Gastroesophageal sphincter (tissue), 4 donors: ENCODE results near the gene ZSCAN18. TPM values are rescaled to one million over a fixed set of nuclear protein-coding genes. Genes with fewer than 3 reads are reported as not detected.

Source experiments
- ATAC-seq: fragments of 150-250 bp; one replicate; pipeline ENCODE4 v1.9.1; 2016; ENCODE audit warnings: mild to moderate bottlenecking, moderate library complexity
- H3K27ac ChIP-seq, 4 donors: fragments of 200-600 bp; sonication (generic) in 3 of 4; 1 replicate in 3 of 4; 2 replicates in 1 of 4; pipeline ENCODE4 v1.5.1; 2016 to 2019
- H3K27me3 ChIP-seq: fragments of 200-600 bp; sonication (generic); one replicate; pipeline ENCODE4 v1.5.1; 2019
- H3K36me3 ChIP-seq, 2 donors: fragments of 200-600 bp; sonication (generic); one replicate each; pipeline ENCODE4 v1.5.1; 2019; ENCODE audit warnings: control low read depth in 1 of 2
- H3K4me1 ChIP-seq, 3 donors: fragments of 200-600 bp; sonication (generic); 1 replicate in 2 of 3; 2 replicates in 1 of 3; pipeline ENCODE4 v1.5.1; 2016 to 2019; ENCODE audit warnings: control low read depth in 2 of 3
- H3K4me3 ChIP-seq, 2 donors: fragments of 200-600 bp; sonication (generic); one replicate each; pipeline ENCODE4 v1.5.1; 2019; ENCODE audit warnings: mild to moderate bottlenecking in 1 of 2, moderate library complexity in 1 of 2
- H3K9me3 ChIP-seq, 3 donors: fragments of 200-600 bp; sonication (generic); one replicate each; pipeline ENCODE4 v1.5.1; 2017 to 2019; ENCODE audit warnings: control low read depth in 2 of 3
- EP300 ChIP-seq: sonication (generic); formaldehyde crosslinking; IDR thresholded peaks from one replicate; pipeline ENCODE4 v1.6.1; 2017; ENCODE audit warnings: antibody characterized with exemption, mild to moderate bottlenecking
- POLR2A ChIP-seq, 2 donors: fragments of 450-650 bp; IDR thresholded peaks; one replicate each; pipeline ENCODE4 v1.6.1; 2017; ENCODE audit warnings: antibody characterized with exemption in 2 of 2, mild to moderate bottlenecking in 2 of 2, moderate library complexity in 1 of 2
- POLR2AphosphoS5 ChIP-seq: sonication (generic); formaldehyde crosslinking; IDR thresholded peaks from one replicate; pipeline ENCODE4 v1.6.1; 2017; ENCODE audit warnings: antibody characterized with exemption
- WGBS, 2 donors: methylation state at CpG; one replicate each; pipeline ENCODE4 v1.1.5; 2018; ENCODE audit warnings: low coverage in 1 of 2; 5-methylcytosine and 5-hydroxymethylcytosine counted together
- total RNA-seq, 4 donors: library from RNA; depleted of rRNA; stranded (reverse); fragments of >200 nt; gene quantifications; one replicate each; pipeline ENCODE4 v1.1.0, GENCODE V29; 2016
- TF ChIP-seq, protein P1 (sequence below), 4 experiments: fragments of 200-600 bp in 2 of 4; fragments of 450-650 bp in 2 of 4; sonication (generic) in 1 of 4; IDR thresholded peaks; one replicate each; pipeline ENCODE4 v1.5.1; 2017 to 2019; ENCODE audit warnings: antibody characterized with exemption in 4 of 4, mild to moderate bottlenecking in 2 of 4, moderate library complexity in 2 of 4

Gene ZSCAN18
- total RNA-seq, 4 donors from 2014 or later: 82.4 to 144 (median 123) TPM

DNA sequence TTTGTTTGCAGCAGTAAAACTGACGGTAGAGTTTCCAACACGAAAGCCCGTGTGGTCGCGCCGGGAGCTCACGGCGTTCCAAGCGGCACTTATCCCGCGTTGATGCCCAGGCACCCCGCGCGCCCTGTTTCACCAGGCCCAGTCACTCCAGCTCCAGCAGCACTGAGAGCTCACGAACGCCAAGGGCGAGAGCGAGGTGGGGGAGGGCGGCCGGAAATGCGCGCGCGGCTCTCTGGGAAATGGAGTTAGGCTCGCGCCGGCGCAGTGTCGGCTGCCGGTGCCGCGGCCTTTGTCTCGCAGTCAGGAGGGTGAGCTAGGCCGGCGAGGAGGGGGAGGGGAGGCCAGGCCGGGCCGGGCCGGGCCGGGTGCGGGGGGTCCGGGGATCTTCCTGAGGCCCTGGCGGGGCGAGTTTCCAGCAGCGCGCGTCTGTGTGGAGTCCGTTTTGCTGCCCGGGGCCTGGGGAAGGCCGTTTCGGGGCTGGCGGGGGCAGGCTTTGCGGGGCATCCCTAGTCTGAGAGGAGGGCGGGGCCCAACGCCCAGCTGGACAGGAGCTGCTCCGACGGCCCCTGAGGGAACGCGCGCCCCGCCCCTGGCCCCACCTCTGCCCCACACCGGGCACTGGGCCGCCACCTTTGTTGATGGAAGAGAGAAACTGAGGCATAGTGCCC, 38.9 kb downstream of the ZSCAN18 start, which contains the start of gene ZNF135:
ZNF135 (plus strand) TSS at position 280 of the 668 bp plus-strand sequence. CDS start 721 bp downstream, outside the sequence.
- H3K27me3 ChIP-seq: no peaks in the 10 kb centered on the region
- H3K9me3 ChIP-seq: peaks cover 0 to 50% (median 0%) of the 10 kb centered on the region in 3 donors
- H3K4me3 ChIP-seq: peak within 1 kb of the TSS; percentile 58 to 71
- peak within 1 kb of the TSS; percentile 79 to 95 (median 92) for H3K27ac ChIP-seq
- TF ChIP-seq EP300: no peak
- TF ChIP-seq, protein P1, sequence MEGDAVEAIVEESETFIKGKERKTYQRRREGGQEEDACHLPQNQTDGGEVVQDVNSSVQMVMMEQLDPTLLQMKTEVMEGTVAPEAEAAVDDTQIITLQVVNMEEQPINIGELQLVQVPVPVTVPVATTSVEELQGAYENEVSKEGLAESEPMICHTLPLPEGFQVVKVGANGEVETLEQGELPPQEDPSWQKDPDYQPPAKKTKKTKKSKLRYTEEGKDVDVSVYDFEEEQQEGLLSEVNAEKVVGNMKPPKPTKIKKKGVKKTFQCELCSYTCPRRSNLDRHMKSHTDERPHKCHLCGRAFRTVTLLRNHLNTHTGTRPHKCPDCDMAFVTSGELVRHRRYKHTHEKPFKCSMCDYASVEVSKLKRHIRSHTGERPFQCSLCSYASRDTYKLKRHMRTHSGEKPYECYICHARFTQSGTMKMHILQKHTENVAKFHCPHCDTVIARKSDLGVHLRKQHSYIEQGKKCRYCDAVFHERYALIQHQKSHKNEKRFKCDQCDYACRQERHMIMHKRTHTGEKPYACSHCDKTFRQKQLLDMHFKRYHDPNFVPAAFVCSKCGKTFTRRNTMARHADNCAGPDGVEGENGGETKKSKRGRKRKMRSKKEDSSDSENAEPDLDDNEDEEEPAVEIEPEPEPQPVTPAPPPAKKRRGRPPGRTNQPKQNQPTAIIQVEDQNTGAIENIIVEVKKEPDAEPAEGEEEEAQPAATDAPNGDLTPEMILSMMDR (IDR thresholded peaks at IDR 0.05): peak in 1 of 4 experiments; percentile 13
- TF ChIP-seq POLR2AphosphoS5: peak; percentile 76
- peak; percentile 50 to 59 for TF ChIP-seq POLR2A (IDR thresholded peaks at IDR 0.05)
- ATAC-seq: peak; percentile 97
- WGBS, 2 donors: no CpG with 5 or more reads among the region's 62 CpGs
- H3K36me3 ChIP-seq: peaks cover 0 to 28% of the 10 kb centered on the region in 2 donors
- peaks cover 0 to 41% (median 0%) of the 10 kb centered on the region in 3 donors for H3K4me1 ChIP-seq

DNA sequence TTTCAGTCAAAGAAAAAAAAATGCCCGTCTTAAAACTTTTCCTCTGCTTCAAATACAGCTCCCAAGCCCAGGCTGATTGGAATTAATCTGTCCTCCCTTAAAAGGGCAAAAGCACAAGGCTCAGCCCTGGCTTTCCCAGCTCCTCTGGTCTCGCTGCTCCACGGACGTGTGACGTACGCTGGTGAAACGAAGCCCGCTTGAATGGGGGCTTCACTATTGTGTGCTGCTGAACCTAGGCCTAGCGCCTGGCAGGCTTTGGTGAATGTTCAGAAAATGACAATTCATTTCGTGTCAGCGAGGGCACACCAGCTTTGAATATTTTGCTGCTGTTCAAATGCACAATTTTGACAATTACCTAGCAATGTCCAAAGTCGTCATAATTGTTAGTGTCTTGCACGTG, 39.6 kb downstream of the ZSCAN18 start:
- WGBS, 2 donors: 59 to 68% methylated on average over 10 to 11 of the region's 13 CpGs
- peaks cover 0 to 50% (median 0%) of the 10 kb centered on the region in 3 donors for H3K9me3 ChIP-seq

DNA sequence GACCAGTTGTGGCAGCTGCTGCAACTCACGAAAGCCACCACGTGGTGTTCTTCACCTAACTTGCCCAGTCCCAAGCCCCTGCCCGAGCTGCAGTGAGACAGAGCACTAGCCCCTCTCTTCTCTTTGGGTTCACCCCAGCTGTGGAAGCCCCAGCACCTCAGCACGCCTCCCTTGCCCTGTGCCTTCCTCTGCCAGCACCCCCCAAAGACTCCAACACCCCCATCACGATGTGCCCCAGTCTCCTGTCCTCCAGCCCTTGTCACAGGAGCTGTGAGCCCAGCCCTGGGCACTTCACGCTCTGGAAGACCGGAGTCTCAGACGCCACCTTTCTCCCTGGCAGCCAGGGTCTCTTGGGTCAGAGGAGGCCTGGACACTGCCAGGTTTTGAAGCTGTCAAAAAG, 41.2 kb downstream of the ZSCAN18 start:
- TF ChIP-seq POLR2AphosphoS5 (no peak), EP300 (no peak), POLR2A (IDR thresholded peaks at IDR 0.05) (no peak)
- TF ChIP-seq, protein P1 (IDR thresholded peaks at IDR 0.05): no peak
- Histone ChIP-seq H3K27ac (no peak overlapping the region), H3K9me3 (peaks cover 0 to 54% (median 0%) of the 10 kb centered on the region in 3 donors), H3K36me3 (peaks cover 0 to 7% of the 10 kb centered on the region in 2 donors), H3K4me1 (peaks cover 0 to 41% (median 0%) of the 10 kb centered on the region in 3 donors), H3K27me3 (no peaks in the 10 kb centered on the region), H3K4me3 (no peak overlapping the region)
- WGBS, 2 donors: 96% methylated on average over 4 of the region's 8 CpGs; no CpG with 5 or more reads in 1 of the 2 donors
- ATAC-seq: no peak

More for the DNA sequence above, 39.6 kb downstream of the ZSCAN18 start:
- H3K36me3 ChIP-seq: peaks cover 0 to 22% of the 10 kb centered on the region in 2 donors
- H3K4me3 ChIP-seq: peak overlapping the region in 1 of 2 donors; percentile 71
- TF ChIP-seq POLR2AphosphoS5: no peak
- TF ChIP-seq EP300: no peak
- TF ChIP-seq, protein P1 (IDR thresholded peaks at IDR 0.05): no peak
- no peak for TF ChIP-seq POLR2A (IDR thresholded peaks at IDR 0.05)
- ATAC-seq: no peak
- no peaks in the 10 kb centered on the region for H3K27me3 ChIP-seq
- H3K27ac ChIP-seq: peak overlapping the region; percentile 79 to 95 (median 92)
- peaks cover 0 to 41% (median 0%) of the 10 kb centered on the region in 3 donors for H3K4me1 ChIP-seq

DNA sequence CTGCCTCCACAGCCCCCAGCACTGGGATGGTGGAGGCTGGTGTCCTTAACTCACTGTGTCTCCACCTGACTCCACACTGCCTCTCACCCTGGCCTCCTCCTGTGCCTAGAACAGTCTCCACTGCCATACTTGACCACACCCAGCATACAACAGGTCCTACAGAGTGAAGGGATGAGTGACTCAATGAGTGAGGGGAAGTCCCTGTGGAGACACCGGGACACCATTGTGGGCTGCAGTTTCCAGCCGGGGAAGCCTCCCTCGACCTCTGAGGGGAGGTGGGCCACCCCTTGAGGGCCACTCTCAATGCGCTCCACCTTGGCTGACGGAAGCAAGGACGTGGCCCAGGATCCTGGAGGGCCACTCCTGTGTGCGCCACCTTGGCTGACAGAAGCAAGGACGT, 41.8 kb downstream of the ZSCAN18 start:
- Histone ChIP-seq H3K27me3 (no peaks in the 10 kb centered on the region), H3K9me3 (peaks cover 0 to 53% (median 0%) of the 10 kb centered on the region in 3 donors), H3K4me1 (peaks cover 0 to 41% (median 0%) of the 10 kb centered on the region in 3 donors), H3K36me3 (peaks cover 0 to 1% of the 10 kb centered on the region in 2 donors), H3K4me3 (no peak overlapping the region), H3K27ac (no peak overlapping the region)
- no peak for ATAC-seq
- no CpG with 5 or more reads among the region's 8 CpGs for WGBS, 2 donors
- TF ChIP-seq, protein P1 (IDR thresholded peaks at IDR 0.05): no peak
- no peak for TF ChIP-seq POLR2A (IDR thresholded peaks at IDR 0.05)
- no peak for TF ChIP-seq EP300
- TF ChIP-seq POLR2AphosphoS5: no peak
